ENCODE measurements around the gene WDR37.

- no peak for TF ChIP-seq CTCF (IDR thresholded peaks at IDR 0.05)
- TF ChIP-seq EZH2 (IDR thresholded peaks at IDR 0.05; ENCODE audit: borderline replicate concordance, insufficient read depth, low read depth, low read length, poor library complexity, severe bottlenecking), result no peak
Observed at GRCh38 chr10:1010703-1011102, 45.5 kb upstream of the WDR37 start.

Data from B cell (primary cell).